ENCODE data around the gene CRHR1.

The CRHR1 gene

DNA sequence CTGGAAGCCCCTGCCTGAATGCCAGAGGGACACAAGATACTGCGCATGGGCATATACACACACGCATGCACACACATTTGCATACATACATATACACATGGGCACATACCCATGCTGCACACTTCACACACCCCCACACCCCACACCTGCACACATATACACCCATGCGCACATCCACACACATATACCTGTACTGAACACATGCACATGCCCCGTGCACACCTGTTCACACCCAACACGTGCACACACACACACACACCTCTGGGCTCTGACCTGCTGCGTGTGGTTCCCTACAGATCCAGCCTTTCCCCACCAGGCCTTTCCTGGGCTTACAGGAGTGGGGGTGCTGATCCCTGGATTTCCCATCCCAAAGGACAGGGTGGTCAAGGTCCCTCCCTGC is 66.9 kb downstream of the CRHR1 start:
- Histone ChIP-seq H3K36me3 (no peaks in the 10 kb centered on the region), H3K27ac (no peak overlapping the region), H3K27me3 (peaks cover 41% of the 10 kb centered on the region), H3K9me3 (no peaks in the 10 kb centered on the region), H3K4me3 (ENCODE audit: low read depth in 1 of 2, low read length in 1 of 2) (no peak overlapping the region), H3K4me1 (ENCODE audit: control insufficient read depth in 1 of 2, insufficient read depth in 1 of 2, low read depth in 1 of 2, low read length in 1 of 2) (no peaks in the 10 kb centered on the region)
- TF ChIP-seq, protein P1, sequence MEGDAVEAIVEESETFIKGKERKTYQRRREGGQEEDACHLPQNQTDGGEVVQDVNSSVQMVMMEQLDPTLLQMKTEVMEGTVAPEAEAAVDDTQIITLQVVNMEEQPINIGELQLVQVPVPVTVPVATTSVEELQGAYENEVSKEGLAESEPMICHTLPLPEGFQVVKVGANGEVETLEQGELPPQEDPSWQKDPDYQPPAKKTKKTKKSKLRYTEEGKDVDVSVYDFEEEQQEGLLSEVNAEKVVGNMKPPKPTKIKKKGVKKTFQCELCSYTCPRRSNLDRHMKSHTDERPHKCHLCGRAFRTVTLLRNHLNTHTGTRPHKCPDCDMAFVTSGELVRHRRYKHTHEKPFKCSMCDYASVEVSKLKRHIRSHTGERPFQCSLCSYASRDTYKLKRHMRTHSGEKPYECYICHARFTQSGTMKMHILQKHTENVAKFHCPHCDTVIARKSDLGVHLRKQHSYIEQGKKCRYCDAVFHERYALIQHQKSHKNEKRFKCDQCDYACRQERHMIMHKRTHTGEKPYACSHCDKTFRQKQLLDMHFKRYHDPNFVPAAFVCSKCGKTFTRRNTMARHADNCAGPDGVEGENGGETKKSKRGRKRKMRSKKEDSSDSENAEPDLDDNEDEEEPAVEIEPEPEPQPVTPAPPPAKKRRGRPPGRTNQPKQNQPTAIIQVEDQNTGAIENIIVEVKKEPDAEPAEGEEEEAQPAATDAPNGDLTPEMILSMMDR (IDR thresholded peaks at IDR 0.05), result no peak

DNA sequence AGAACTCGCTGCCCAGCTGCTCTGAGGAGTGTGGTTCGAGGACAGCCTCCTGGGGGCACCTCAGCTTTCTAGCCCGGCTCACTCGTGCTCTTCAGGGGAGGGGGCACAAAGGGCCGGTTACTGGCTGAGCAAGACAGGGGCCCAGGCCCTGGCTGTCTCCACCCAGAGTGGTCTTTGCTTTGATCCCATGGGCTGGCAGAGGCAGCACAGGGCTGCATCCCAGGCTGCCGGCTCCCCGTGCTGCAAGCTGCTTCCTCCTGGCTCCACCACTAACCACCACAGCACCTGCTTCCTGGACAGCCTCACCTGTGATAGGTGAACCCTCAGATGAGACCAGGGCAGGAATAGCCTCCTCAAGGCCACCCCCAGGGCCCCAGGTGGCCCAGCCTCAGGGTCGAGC is 67.3 kb downstream of the CRHR1 start:
- H3K4me3 ChIP-seq (ENCODE audit: low read depth in 1 of 2, low read length in 1 of 2), result no peak overlapping the region
- no peaks in the 10 kb centered on the region for H3K36me3 ChIP-seq
- H3K27ac ChIP-seq, result no peak overlapping the region
- H3K27me3 ChIP-seq, result peaks cover 41% of the 10 kb centered on the region
- H3K9me3 ChIP-seq, result no peaks in the 10 kb centered on the region
- TF ChIP-seq, protein P1 (IDR thresholded peaks at IDR 0.05), result no peak
- H3K4me1 ChIP-seq (ENCODE audit: control insufficient read depth in 1 of 2, insufficient read depth in 1 of 2, low read depth in 1 of 2, low read length in 1 of 2), result no peaks in the 10 kb centered on the region

DNA sequence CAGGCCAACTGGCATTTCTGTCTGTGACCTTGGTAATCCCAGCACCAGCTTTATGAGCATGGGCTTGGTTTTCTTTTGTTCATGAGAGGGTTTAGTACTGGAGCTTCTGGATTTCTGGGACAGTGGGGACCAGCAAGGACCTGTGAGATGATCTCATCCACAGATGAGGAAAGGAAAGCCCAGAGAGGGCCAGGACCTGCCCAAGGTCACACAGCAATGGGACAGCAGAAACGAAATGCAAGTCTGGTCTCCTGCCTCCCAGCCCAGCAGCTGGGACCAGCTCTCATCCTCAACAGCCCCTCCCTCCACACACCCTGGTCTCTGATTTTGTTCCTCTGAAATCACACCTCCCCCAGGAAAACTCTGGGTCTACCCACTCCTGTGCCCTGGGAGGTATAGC is 67.8 kb downstream of the CRHR1 start:
- H3K27ac ChIP-seq, result no peak overlapping the region
- no peaks in the 10 kb centered on the region for H3K9me3 ChIP-seq
- no peaks in the 10 kb centered on the region for H3K4me1 ChIP-seq (ENCODE audit: control insufficient read depth in 1 of 2, insufficient read depth in 1 of 2, low read depth in 1 of 2, low read length in 1 of 2)
- no peak overlapping the region for H3K4me3 ChIP-seq (ENCODE audit: low read depth in 1 of 2, low read length in 1 of 2)
- H3K27me3 ChIP-seq, result peaks cover 41% of the 10 kb centered on the region
- H3K36me3 ChIP-seq, result no peaks in the 10 kb centered on the region
- TF ChIP-seq, protein P1 (IDR thresholded peaks at IDR 0.05), result no peak

DNA sequence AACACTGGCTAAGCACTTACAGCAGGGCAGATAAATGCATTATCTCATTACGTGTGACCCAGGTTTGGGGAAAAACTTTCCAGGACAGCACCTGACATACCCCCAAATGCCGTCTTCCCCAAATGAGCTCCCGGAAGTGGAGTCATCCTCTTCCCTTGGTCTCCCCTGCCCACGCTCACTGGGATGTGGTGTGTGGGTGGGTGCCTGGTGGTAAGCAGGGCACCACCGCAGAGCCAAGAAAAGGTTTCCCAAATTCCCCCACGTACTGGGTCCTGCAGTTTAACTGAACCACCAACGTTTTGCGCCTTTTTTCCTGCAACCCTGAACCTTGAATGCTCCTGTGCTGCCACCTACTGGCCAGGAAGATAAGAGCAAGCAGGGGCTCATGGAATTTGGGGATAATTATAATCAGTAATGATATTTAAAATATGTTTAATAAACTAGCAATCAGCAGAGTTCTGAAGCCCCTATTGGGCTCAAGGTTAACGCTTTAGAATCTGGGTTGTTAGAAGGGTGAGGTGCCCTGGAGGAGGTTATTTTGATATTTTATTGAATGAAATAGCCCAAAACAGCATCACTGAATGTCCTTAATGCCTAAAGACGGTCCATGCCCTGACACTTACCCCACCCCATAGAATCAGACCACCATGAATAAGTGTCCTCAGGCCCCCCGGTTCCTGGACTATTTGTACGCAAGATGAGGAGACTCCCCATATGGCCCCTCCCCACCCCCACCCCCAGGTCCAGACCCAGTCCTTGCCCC is 68.6 kb downstream of the CRHR1 start:
- H3K4me3 ChIP-seq (ENCODE audit: low read depth in 1 of 2, low read length in 1 of 2), result no peak overlapping the region
- no peaks in the 10 kb centered on the region for H3K36me3 ChIP-seq
- no peak overlapping the region for H3K27ac ChIP-seq
- H3K27me3 ChIP-seq, result peaks cover 42% of the 10 kb centered on the region
- H3K4me1 ChIP-seq (ENCODE audit: control insufficient read depth in 1 of 2, insufficient read depth in 1 of 2, low read depth in 1 of 2, low read length in 1 of 2), result no peaks in the 10 kb centered on the region
- H3K9me3 ChIP-seq, result no peaks in the 10 kb centered on the region
- TF ChIP-seq, protein P1 (IDR thresholded peaks at IDR 0.05), result peak; percentile 54

DNA sequence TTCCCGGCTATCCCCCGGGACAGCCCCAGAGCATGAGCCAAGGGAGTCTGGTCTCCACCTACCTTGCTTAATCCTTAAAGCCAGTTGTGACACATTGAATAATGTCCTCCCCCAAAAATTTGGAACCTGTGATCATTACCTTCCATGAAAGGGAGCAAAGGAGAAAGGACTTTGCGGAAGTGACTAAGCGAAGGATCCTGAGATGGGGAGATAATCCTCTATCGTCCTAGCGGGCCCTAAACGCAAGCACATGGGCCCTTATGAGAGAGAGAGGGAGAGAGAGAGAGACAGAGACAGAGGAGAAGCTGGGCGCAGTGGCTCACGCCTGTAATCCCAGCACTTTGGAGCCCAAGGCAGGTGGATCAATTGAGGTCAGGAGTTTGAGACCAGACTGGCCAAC is 70.1 kb downstream of the CRHR1 start:
- Histone ChIP-seq H3K9me3 (no peaks in the 10 kb centered on the region), H3K4me3 (ENCODE audit: low read depth in 1 of 2, low read length in 1 of 2) (no peak overlapping the region), H3K4me1 (ENCODE audit: control insufficient read depth in 1 of 2, insufficient read depth in 1 of 2, low read depth in 1 of 2, low read length in 1 of 2) (no peaks in the 10 kb centered on the region), H3K27me3 (peaks cover 57% of the 10 kb centered on the region), H3K36me3 (no peaks in the 10 kb centered on the region), H3K27ac (no peak overlapping the region)
- TF ChIP-seq, protein P1 (IDR thresholded peaks at IDR 0.05), result no peak
